Activated B cell treated with CpG ODN at 0.5 μM for 24 hours (primary cell): ENCODE results near the gene HNRNPU. TPM values are rescaled to one million over a fixed set of nuclear protein-coding genes. Genes with fewer than 3 reads are reported as not detected.

ENCODE experiments used
- ATAC-seq: fragments of 200-7000 bp; cut with Tn5 transposase; one replicate; pipeline ENCODE4 v1.10.0; 2021; ENCODE audit warnings: low read depth, mild to moderate bottlenecking, moderate library complexity
- CTCF ChIA-PET: fragments of 350-600 bp; sonication (Branson Sonifier 250); formaldehyde crosslinking; loops from one replicate; lab custom pipeline; 2021; ENCODE audit warnings: antibody characterized with exemption; lab: Charles Lee
- POLR2A ChIA-PET: fragments of 350-600 bp; sonication (Branson Sonifier 250); formaldehyde crosslinking; loops from one replicate; lab custom pipeline; 2021; ENCODE audit warnings: antibody characterized with exemption; lab: Charles Lee
- DNase-seq: peaks from one replicate; pipeline ENCODE4 v3.0.0; 2022
- H3K27ac Mint-ChIP-seq: one replicate; pipeline ENCODE4 v1.8.0; 2020; ENCODE audit warnings: mixed read lengths
- H3K27me3 Mint-ChIP-seq: one replicate; pipeline ENCODE4 v1.8.0; 2021; ENCODE audit warnings: mixed read lengths
- H3K36me3 Mint-ChIP-seq: one replicate; pipeline ENCODE4 v1.8.0; 2021; ENCODE audit warnings: low read depth, mixed read lengths
- H3K4me1 Mint-ChIP-seq: one replicate; pipeline ENCODE4 v1.8.0; 2021; ENCODE audit warnings: mixed read lengths
- H3K4me3 Mint-ChIP-seq: one replicate; pipeline ENCODE4 v1.8.0; 2020; ENCODE audit warnings: mild to moderate bottlenecking, mixed read lengths
- H3K9me3 Mint-ChIP-seq: one replicate; pipeline ENCODE4 v1.8.0; 2020; ENCODE audit warnings: mixed read lengths
- CTCF ChIP-seq: fragments of 200-600 bp; IDR thresholded peaks from one replicate; pipeline ENCODE4 v1.8.0; 2022; ENCODE audit warnings: antibody characterized with exemption, mild to moderate bottlenecking
- intact Hi-C: fragments of 100-400 bp; cut with micrococcal nuclease; formaldehyde crosslinking; loops from one replicate; pipeline ENCODE4 v1.15.1; 2024
- total RNA-seq: library from RNA; stranded (reverse); gene quantifications from 2 replicates; pipeline ENCODE4 v1.2.3, GENCODE V29; 2022

The HNRNPU gene
- total RNA-seq, 1 donor from 2014 or later = 424 TPM

GRCh38 chr1:244850896-244851295, 13.4 kb downstream of the HNRNPU start:
- Mint-ChIP-seq H3K27ac (no peak overlapping the region), H3K4me1 (peaks cover 38% of the 10 kb centered on the region)

GRCh38 chr1:244850099-244850852, 14.1 kb downstream of the HNRNPU start:
- Mint-ChIP-seq H3K9me3 (no peaks in the 10 kb centered on the region), H3K27ac (peak overlapping the region; percentile 46), H3K27me3 (no peaks in the 10 kb centered on the region), H3K4me1 (peaks cover 32% of the 10 kb centered on the region), H3K36me3 (peaks cover 92% of the 10 kb centered on the region), H3K4me3 (no peak overlapping the region)
- ChIA-PET POLR2A (interaction anchor here (0.7 to 7.4 kb wide), 5 partner anchors 10 to 130 kb away, joined by 3 to 80 read pairs (median 7); partner anchors contain the start of gene HNRNPU), CTCF (interaction anchor here (1.2 to 3.2 kb wide), 3 partner anchors 12 to 193 kb away, joined by 3 to 12 read pairs (median 5); no protein-coding TSS in a partner anchor)
- TF ChIP-seq CTCF = no peak
- intact Hi-C loops = loop anchor here (1.0 kb wide), 1 partner anchor 14 kb away; no protein-coding TSS in a partner anchor
- no peak for ATAC-seq
- no peak for DNase-seq

More at GRCh38 chr1:244850896-244851295, 13.4 kb downstream of the HNRNPU start:
- no peak for ATAC-seq
- ChIA-PET POLR2A (interaction anchor here (0.8 to 7.4 kb wide), 3 partner anchors 11 to 15 kb away, joined by 7 to 80 read pairs (median 11); partner anchors contain the start of gene HNRNPU), CTCF (interaction anchor here (1.9 to 3.2 kb wide), 2 partner anchors 11 to 192 kb away, joined by 5 to 12 read pairs; no protein-coding TSS in a partner anchor)
- Mint-ChIP-seq H3K4me3 (no peak overlapping the region), H3K36me3 (peaks cover 92% of the 10 kb centered on the region), H3K9me3 (no peaks in the 10 kb centered on the region), H3K27me3 (no peaks in the 10 kb centered on the region)
- DNase-seq = no peak
- intact Hi-C loops = loop anchor here (1.0 kb wide), 1 partner anchor 15 kb away; no protein-coding TSS in a partner anchor
- TF ChIP-seq CTCF = no peak

- ChIA-PET POLR2A (interaction anchor here (0.7 to 7.4 kb wide), 4 partner anchors 13 to 131 kb away, joined by 3 to 80 read pairs (median 7); partner anchors contain the start of gene HNRNPU), CTCF (interaction anchor here (1.2 kb wide), 1 partner anchor 193 kb away, joined by 3 read pairs; no protein-coding TSS in a partner anchor)
- intact Hi-C loops = no loop called here
- no peak for ATAC-seq
- no peak overlapping the region for H3K4me3 Mint-ChIP-seq
- no peak overlapping the region for H3K27ac Mint-ChIP-seq
- no peak for DNase-seq
- peaks cover 91% of the 10 kb centered on the region for H3K36me3 Mint-ChIP-seq
- H3K27me3 Mint-ChIP-seq = no peaks in the 10 kb centered on the region
- H3K9me3 Mint-ChIP-seq = no peaks in the 10 kb centered on the region
- H3K4me1 Mint-ChIP-seq = peaks cover 23% of the 10 kb centered on the region
- TF ChIP-seq CTCF = no peak
Observed at GRCh38 chr1:244849189-244849866, 15.0 kb downstream of the HNRNPU start.

- Mint-ChIP-seq H3K9me3 (no peaks in the 10 kb centered on the region), H3K4me3 (no peak overlapping the region), H3K4me1 (peaks cover 7% of the 10 kb centered on the region), H3K36me3 (peaks cover 94% of the 10 kb centered on the region), H3K27me3 (no peaks in the 10 kb centered on the region), H3K27ac (no peak overlapping the region)
- ATAC-seq (no peak), DNase-seq (no peak)
- intact Hi-C loops = no loop called here
- ChIA-PET POLR2A (interaction anchor here (1.4 to 3.2 kb wide), 3 partner anchors 9 to 16 kb away, joined by 3 to 15 read pairs (median 9); partner anchors contain the start of genes COX20 and HNRNPU), CTCF (interaction anchor here (0.6 kb wide), 1 partner anchor 45 kb away, joined by 3 read pairs; no protein-coding TSS in a partner anchor)
- no peak for TF ChIP-seq CTCF
Observed at GRCh38 chr1:244846653-244847052, 17.7 kb downstream of the HNRNPU start.
